Uterus (tissue), 2 donors: Measurements from ENCODE around the gene SCAMP5.

ENCODE experiments used
- CTCF ChIP-seq, 4 experiments: fragments of 200-600 bp in 2 of 4; fragments of 450-650 bp in 2 of 4; sonication (generic) in 2 of 4; IDR thresholded peaks; one replicate each; pipeline ENCODE4 v1.5.1; 2016 to 2019; ENCODE audit warnings: antibody characterized with exemption in 4 of 4, mild to moderate bottlenecking in 2 of 4, moderate library complexity in 1 of 4
- POLR2A ChIP-seq, 2 donors: fragments of 450-650 bp; IDR thresholded peaks; one replicate each; pipeline ENCODE4 v1.6.1; 2016; ENCODE audit warnings: antibody characterized with exemption in 2 of 2, mild to moderate bottlenecking in 1 of 2, moderate library complexity in 1 of 2

DNA sequence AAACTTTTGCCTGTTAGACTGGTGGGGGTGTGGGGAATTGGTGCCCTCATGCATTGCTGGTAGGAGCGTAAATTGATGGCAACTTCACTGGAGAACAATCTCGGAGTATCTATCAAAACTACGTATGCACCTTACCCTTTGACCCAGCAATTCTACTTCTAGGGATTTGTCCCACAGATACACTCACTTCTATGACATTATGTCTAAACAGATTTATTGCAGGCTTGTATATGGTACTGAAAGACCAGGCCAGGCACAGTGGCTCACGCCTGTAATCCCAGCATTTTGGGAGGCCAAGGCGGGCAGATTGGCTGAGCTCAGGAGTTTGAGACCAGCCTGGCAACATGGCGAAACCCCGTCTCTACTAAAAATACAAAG lies 58.4 kb downstream of the SCAMP5 start:
- no peak for TF ChIP-seq CTCF (IDR thresholded peaks at IDR 0.05)
- no peak for TF ChIP-seq POLR2A (IDR thresholded peaks at IDR 0.05)
